ENCODE measurements around the gene RAMP2.

DNA sequence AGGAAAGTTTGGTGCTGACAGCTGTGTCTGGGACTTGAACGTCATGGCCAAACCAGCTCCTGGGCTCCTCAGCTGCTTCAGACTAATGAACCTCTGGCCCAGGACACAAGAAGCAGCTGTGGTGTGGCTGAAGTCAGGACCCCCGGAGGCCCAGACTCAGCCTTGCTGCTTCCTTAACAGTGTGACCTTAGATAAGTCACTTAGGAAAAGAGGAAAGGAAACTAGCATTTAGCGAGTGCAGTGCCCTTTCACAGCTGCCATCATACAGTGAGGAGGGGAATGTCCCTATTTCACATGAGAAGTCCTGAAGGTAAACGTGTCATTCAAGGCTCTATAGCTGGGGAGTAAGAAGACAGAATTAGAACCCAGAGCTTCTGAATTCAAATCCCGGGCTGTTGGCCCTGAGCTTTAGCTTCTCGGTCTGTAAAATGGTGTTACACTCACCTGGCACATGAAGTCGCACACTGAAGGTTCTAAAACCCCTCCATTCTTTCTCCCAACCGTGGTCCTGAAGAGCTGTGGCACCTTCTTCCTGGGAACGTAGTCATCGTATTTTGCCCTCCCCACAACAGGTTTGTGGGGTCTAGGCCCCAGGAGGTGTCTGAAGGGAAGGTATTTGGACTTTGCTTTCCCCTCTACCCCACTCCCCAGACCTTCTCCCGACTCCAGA lies 910 bp upstream of the RAMP2 start:
- TF ChIP-seq CTCF (IDR thresholded peaks at IDR 0.05): no peak
- no peak for TF ChIP-seq POLR2A (IDR thresholded peaks at IDR 0.05; ENCODE audit: low read depth)
- TF ChIP-seq POLR2AphosphoS5 (IDR thresholded peaks at IDR 0.05): no peak
- no peak for TF ChIP-seq EP300 (IDR thresholded peaks at IDR 0.05)
